Activated CD4-positive, alpha-beta memory T cell treated with anti-CD3 and anti-CD28 coated beads for 36 hours (primary cell): ENCODE results near the gene CRLF3. TPM values are rescaled to one million over a fixed set of nuclear protein-coding genes. Genes with fewer than 3 reads are reported as not detected.
A peak's percentile ranks its signal among the peaks of the same experiment; 100 is the strongest.
"Not testable (repeated sequence)": the region's sequence is repeated elsewhere in the genome, so short reads cannot be mapped to it uniquely, and the experiment has no call there.

ENCODE experiments used
- CTCF ChIA-PET: fragments of 350-600 bp; sonication (Branson Sonifier 250); formaldehyde crosslinking; loops from one replicate; lab custom pipeline; 2021; ENCODE audit warnings: antibody characterized with exemption, inconsistent platforms; lab: Charles Lee
- POLR2A ChIA-PET: fragments of 350-600 bp; sonication (Branson Sonifier 250); formaldehyde crosslinking; loops from one replicate; lab custom pipeline; 2021; ENCODE audit warnings: antibody characterized with exemption; lab: Charles Lee
- DNase-seq: peaks from one replicate; pipeline ENCODE4 v3.0.0-alpha.2; 2020
- H3K27ac Mint-ChIP-seq: one replicate; pipeline ENCODE4 v1.8.0; 2021; ENCODE audit warnings: mixed read lengths
- H3K27me3 Mint-ChIP-seq: one replicate; pipeline ENCODE4 v1.8.0; 2021; ENCODE audit warnings: mixed read lengths
- H3K36me3 Mint-ChIP-seq: one replicate; pipeline ENCODE4 v1.8.0; 2021; ENCODE audit warnings: mixed read lengths
- H3K4me1 Mint-ChIP-seq: one replicate; pipeline ENCODE4 v1.8.0; 2021; ENCODE audit warnings: low read depth, mixed read lengths
- H3K4me3 Mint-ChIP-seq: one replicate; pipeline ENCODE4 v1.8.0; 2021; ENCODE audit warnings: mild to moderate bottlenecking, mixed read lengths
- H3K9me3 Mint-ChIP-seq: one replicate; pipeline ENCODE4 v1.8.0; 2021; ENCODE audit warnings: mixed read lengths
- intact Hi-C: fragments of 100-400 bp; cut with micrococcal nuclease; formaldehyde crosslinking; loops from one replicate; pipeline ENCODE4 v1.15.1; 2023
- total RNA-seq, 2 experiments: library from RNA; stranded (reverse); gene quantifications; one replicate each; pipeline ENCODE4 v1.2.3, GENCODE V29; 2021

CRLF3 gene
- total RNA-seq, 2 experiments from 2014 or later: 48.1 to 48.5 TPM

GRCh38 chr17:30788918-30789317 is 35.6 kb downstream of the CRLF3 start:
- Mint-ChIP-seq H3K27me3 (no peaks in the 10 kb centered on the region), H3K36me3 (peaks cover 46% of the 10 kb centered on the region), H3K9me3 (no peaks in the 10 kb centered on the region), H3K27ac (peak overlapping the region; percentile 57), H3K4me1 (peaks cover 18% of the 10 kb centered on the region), H3K4me3 (no peak overlapping the region)
- DNase-seq: no peak
- CTCF ChIA-PET: interaction anchor here (2.3 kb wide), 1 partner anchor 36 kb away, joined by 11 read pairs; the partner anchor contains the start of gene CRLF3
- intact Hi-C loops: no loop called here
- POLR2A ChIA-PET: interaction anchor here (1.8 kb wide), 1 partner anchor 35 kb away, joined by 11 read pairs; the partner anchor contains the start of gene CRLF3

- DNase-seq: no peak
- H3K36me3 Mint-ChIP-seq: peaks cover 23% of the 10 kb centered on the region
- no peaks in the 10 kb centered on the region for H3K27me3 Mint-ChIP-seq
- peak overlapping the region; percentile 64 for H3K27ac Mint-ChIP-seq
- intact Hi-C loops: no loop called here
- peaks cover 18% of the 10 kb centered on the region for H3K4me1 Mint-ChIP-seq
- ChIA-PET CTCF (no interaction called here), POLR2A (no interaction called here)
- H3K4me3 Mint-ChIP-seq: no peak overlapping the region
- H3K9me3 Mint-ChIP-seq: no peaks in the 10 kb centered on the region
Observed at GRCh38 chr17:30782206-30782605, 42.3 kb downstream of the CRLF3 start.

- Mint-ChIP-seq H3K4me1 (peaks cover 18% of the 10 kb centered on the region), H3K9me3 (no peaks in the 10 kb centered on the region), H3K36me3 (peaks cover 29% of the 10 kb centered on the region), H3K4me3 (peak overlapping the region; percentile 38), H3K27me3 (no peaks in the 10 kb centered on the region), H3K27ac (peak overlapping the region; percentile 88)
- DNase-seq: peak; percentile 55
- intact Hi-C loops: loop anchor here (2.0 kb wide), 1 partner anchor 16 kb away; no protein-coding TSS in a partner anchor
- ChIA-PET POLR2A (interaction anchor here (1.2 to 2.1 kb wide), 2 partner anchors 42 to 44 kb away, joined by 3 to 11 read pairs; partner anchors contain the start of gene CRLF3), CTCF (interaction anchor here (1.0 to 2.1 kb wide), 2 partner anchors 44 to 46 kb away, joined by 5 to 6 read pairs; partner anchors contain the start of gene CRLF3)
Observed at GRCh38 chr17:30780343-30780742, 44.1 kb downstream of the CRLF3 start.

- H3K4me1 Mint-ChIP-seq, CTCF ChIA-PET, H3K4me3 Mint-ChIP-seq, DNase-seq, POLR2A ChIA-PET, H3K27me3 Mint-ChIP-seq, H3K9me3 Mint-ChIP-seq, H3K27ac Mint-ChIP-seq, intact Hi-C loops: not testable (repeated sequence)
- H3K36me3 Mint-ChIP-seq: peaks cover 22% of the 10 kb centered on the region
Observed at GRCh38 chr17:30768771-30769170, 55.7 kb downstream of the CRLF3 start.

GRCh38 chr17:30767641-30768404 is 56.7 kb downstream of the CRLF3 start:
- Mint-ChIP-seq H3K36me3 (peaks cover 21% of the 10 kb centered on the region), H3K27ac (peak overlapping the region; percentile 69)
- intact Hi-C loops, H3K27me3 Mint-ChIP-seq, H3K9me3 Mint-ChIP-seq, H3K4me3 Mint-ChIP-seq, CTCF ChIA-PET, H3K4me1 Mint-ChIP-seq: not testable (repeated sequence)
- peak; percentile 43 for DNase-seq
- POLR2A ChIA-PET: interaction anchor here (0.6 kb wide), 1 partner anchor 33 kb away, joined by 3 read pairs; no protein-coding TSS in a partner anchor

- Mint-ChIP-seq H3K27me3 (no peaks in the 10 kb centered on the region), H3K9me3 (no peaks in the 10 kb centered on the region), H3K4me3 (no peak overlapping the region), H3K27ac (no peak overlapping the region), H3K36me3 (peaks cover 17% of the 10 kb centered on the region), H3K4me1 (no peaks in the 10 kb centered on the region)
- no peak for DNase-seq
- CTCF ChIA-PET: interaction anchor here (0.9 to 2.4 kb wide), 2 partner anchors 44 to 65 kb away, joined by 3 to 8 read pairs; no protein-coding TSS in a partner anchor
- intact Hi-C loops: no loop called here
- POLR2A ChIA-PET: no interaction called here
Observed at GRCh38 chr17:30761060-30761459, 63.4 kb downstream of the CRLF3 start.

GRCh38 chr17:30753291-30753690 is 71.2 kb downstream of the CRLF3 start:
- H3K27me3 Mint-ChIP-seq, intact Hi-C loops, POLR2A ChIA-PET, H3K27ac Mint-ChIP-seq, H3K4me1 Mint-ChIP-seq, CTCF ChIA-PET, DNase-seq, H3K4me3 Mint-ChIP-seq, H3K9me3 Mint-ChIP-seq: not testable (repeated sequence)
- H3K36me3 Mint-ChIP-seq: peaks cover 26% of the 10 kb centered on the region

GRCh38 chr17:30750982-30751381 is 73.5 kb downstream of the CRLF3 start:
- H3K4me3 Mint-ChIP-seq, H3K27me3 Mint-ChIP-seq, intact Hi-C loops, CTCF ChIA-PET, H3K4me1 Mint-ChIP-seq, H3K9me3 Mint-ChIP-seq, H3K27ac Mint-ChIP-seq, POLR2A ChIA-PET: not testable (repeated sequence)
- peaks cover 29% of the 10 kb centered on the region for H3K36me3 Mint-ChIP-seq
- DNase-seq: peak; percentile 40

- H3K9me3 Mint-ChIP-seq, CTCF ChIA-PET, DNase-seq, intact Hi-C loops, H3K27me3 Mint-ChIP-seq, H3K27ac Mint-ChIP-seq, POLR2A ChIA-PET, H3K4me1 Mint-ChIP-seq, H3K4me3 Mint-ChIP-seq: not testable (repeated sequence)
- peaks cover 22% of the 10 kb centered on the region for H3K36me3 Mint-ChIP-seq
Observed at GRCh38 chr17:30747621-30748020, 76.9 kb downstream of the CRLF3 start.

GRCh38 chr17:30742669-30743068 is 81.8 kb downstream of the CRLF3 start:
- H3K27me3 Mint-ChIP-seq, H3K27ac Mint-ChIP-seq, DNase-seq, POLR2A ChIA-PET, CTCF ChIA-PET, intact Hi-C loops, H3K4me1 Mint-ChIP-seq, H3K4me3 Mint-ChIP-seq, H3K9me3 Mint-ChIP-seq: not testable (repeated sequence)
- peaks cover 28% of the 10 kb centered on the region for H3K36me3 Mint-ChIP-seq

- DNase-seq, H3K4me3 Mint-ChIP-seq, H3K27ac Mint-ChIP-seq, POLR2A ChIA-PET, H3K9me3 Mint-ChIP-seq, CTCF ChIA-PET, intact Hi-C loops, H3K27me3 Mint-ChIP-seq: not testable (repeated sequence)
- Mint-ChIP-seq H3K4me1 (peaks cover 21% of the 10 kb centered on the region), H3K36me3 (peaks cover 37% of the 10 kb centered on the region)
Observed at GRCh38 chr17:30736371-30736770, 88.1 kb downstream of the CRLF3 start.

- H3K9me3 Mint-ChIP-seq, CTCF ChIA-PET, H3K4me3 Mint-ChIP-seq, POLR2A ChIA-PET, intact Hi-C loops, H3K27me3 Mint-ChIP-seq, H3K27ac Mint-ChIP-seq, DNase-seq: not testable (repeated sequence)
- H3K36me3 Mint-ChIP-seq: peaks cover 30% of the 10 kb centered on the region
- H3K4me1 Mint-ChIP-seq: peaks cover 23% of the 10 kb centered on the region
Observed at GRCh38 chr17:30735644-30736043, 88.8 kb downstream of the CRLF3 start.
